ENCODE measurements around the gene LYPD6.
"Not testable (repeated sequence)": the region's sequence is repeated elsewhere in the genome, so short reads cannot be mapped to it uniquely, and the experiment has no call there.

The LYPD6 gene

GRCh38 chr2:149458502-149458901, 128.1 kb downstream of the LYPD6 start:
- no peak for DNase-seq

GRCh38 chr2:149463328-149464002, 133.1 kb downstream of the LYPD6 start:
- no peak for DNase-seq

- no peak for DNase-seq
Measured at GRCh38 chr2:149464396-149464795, 134.0 kb downstream of the LYPD6 start.

GRCh38 chr2:149465873-149466272, 135.5 kb downstream of the LYPD6 start:
- DNase-seq = no peak

- no peak for DNase-seq
Measured at GRCh38 chr2:149466635-149467034, 136.2 kb downstream of the LYPD6 start.

- DNase-seq = no peak
Measured at GRCh38 chr2:149467436-149467835, 137.0 kb downstream of the LYPD6 start.

GRCh38 chr2:149468636-149469035, 138.2 kb downstream of the LYPD6 start:
- DNase-seq = no peak

- DNase-seq = no peak
Measured at GRCh38 chr2:149470046-149470445, 139.7 kb downstream of the LYPD6 start.

GRCh38 chr2:149472413-149472812, 142.0 kb downstream of the LYPD6 start:
- DNase-seq = no peak

GRCh38 chr2:149473068-149473467, 142.7 kb downstream of the LYPD6 start:
- DNase-seq = no peak

- DNase-seq = no peak
Measured at GRCh38 chr2:149473521-149473920, 143.1 kb downstream of the LYPD6 start.

- no peak for DNase-seq
Measured at GRCh38 chr2:149483004-149483605, 152.7 kb downstream of the LYPD6 start.

GRCh38 chr2:149486664-149487063, 156.3 kb downstream of the LYPD6 start:
- DNase-seq = no peak

- DNase-seq = no peak
Measured at GRCh38 chr2:149487189-149487588, 156.8 kb downstream of the LYPD6 start.

- DNase-seq = no peak
Measured at GRCh38 chr2:149488706-149489440, 158.5 kb downstream of the LYPD6 start.

GRCh38 chr2:149489452-149489851, 159.1 kb downstream of the LYPD6 start:
- DNase-seq = no peak

- no peak for DNase-seq
Measured at GRCh38 chr2:149490296-149490695, 159.9 kb downstream of the LYPD6 start.

GRCh38 chr2:149492923-149493322, 162.5 kb downstream of the LYPD6 start:
- no peak for DNase-seq

- DNase-seq = not testable (repeated sequence)
Measured at GRCh38 chr2:149499204-149499603, 168.8 kb downstream of the LYPD6 start.

- DNase-seq = not testable (repeated sequence)
Measured at GRCh38 chr2:149506808-149507207, 176.4 kb downstream of the LYPD6 start.

GRCh38 chr2:149507974-149508373, 177.6 kb downstream of the LYPD6 start:
- DNase-seq = no peak

- no peak for DNase-seq
Measured at GRCh38 chr2:149513461-149513860, 183.1 kb downstream of the LYPD6 start.

All from GDM1 (cell line).